Subcutaneous abdominal adipose tissue (tissue), 5 donors: ENCODE measurements around the gene MYBBP1A.

Experiments
- H3K27ac ChIP-seq: one replicate; pipeline ENCODE4 v1.7.0; 2013; ENCODE audit warnings: low read depth, mild to moderate bottlenecking, inconsistent platforms, low read length, moderate library complexity
- H3K27me3 ChIP-seq, 5 donors: one replicate each; pipeline ENCODE4 v1.7.0; 2013; ENCODE audit warnings: low read length in 5 of 5, inconsistent platforms in 1 of 5; ENCODE audit not compliant: control insufficient read depth in 5 of 5, insufficient read depth in 4 of 5
- H3K36me3 ChIP-seq, 5 donors: one replicate each; pipeline ENCODE4 v1.7.0; 2013; ENCODE audit warnings: low read length in 5 of 5; ENCODE audit not compliant: control insufficient read depth in 5 of 5, insufficient read depth in 5 of 5
- H3K4me1 ChIP-seq, 5 donors: one replicate each; pipeline ENCODE4 v1.7.0; 2013; ENCODE audit warnings: low read length in 5 of 5, mild to moderate bottlenecking in 3 of 5, moderate library complexity in 1 of 5; ENCODE audit not compliant: control insufficient read depth in 5 of 5, insufficient read depth in 5 of 5
- H3K4me3 ChIP-seq, 5 donors: one replicate each; pipeline ENCODE4 v1.7.0; 2013; ENCODE audit warnings: low read length in 5 of 5, low read depth in 1 of 5
- H3K9ac ChIP-seq, 5 donors: one replicate each; pipeline ENCODE4 v1.7.0; 2013; ENCODE audit warnings: low read length in 5 of 5, mild to moderate bottlenecking in 4 of 5, moderate library complexity in 3 of 5
- H3K9me3 ChIP-seq, 5 donors: one replicate each; pipeline ENCODE4 v1.7.0; 2013; ENCODE audit warnings: low read length in 5 of 5; ENCODE audit not compliant: control insufficient read depth in 5 of 5
- donor health status: healthy.
- donor health status: healthy.
- donor health status: healthy.
- donor health status: healthy.
- donor health status: healthy.

MYBBP1A gene

GRCh38 chr17:4520894-4521600, 34.1 kb downstream of the MYBBP1A start:
- peak overlapping the region; percentile 87 for H3K27ac ChIP-seq
- peaks cover 0 to 2% (median 0%) of the 10 kb centered on the region in 5 donors for H3K36me3 ChIP-seq
- no peaks in the 10 kb centered on the region for H3K9me3 ChIP-seq
- peaks cover 0 to 57% (median 15%) of the 10 kb centered on the region in 5 donors for H3K4me1 ChIP-seq
- no peaks in the 10 kb centered on the region for H3K27me3 ChIP-seq
- peak overlapping the region in 1 of 5 donors; percentile 43 for H3K9ac ChIP-seq
- H3K4me3 ChIP-seq, result no peak overlapping the region

- Histone ChIP-seq H3K36me3 (peaks cover 0 to 2% (median 0%) of the 10 kb centered on the region in 5 donors), H3K9ac (peak overlapping the region in 2 of 5 donors; percentile 16 to 72), H3K4me3 (no peak overlapping the region), H3K4me1 (peaks cover 0 to 54% (median 15%) of the 10 kb centered on the region in 5 donors), H3K27ac (peak overlapping the region; percentile 87), H3K9me3 (no peaks in the 10 kb centered on the region), H3K27me3 (no peaks in the 10 kb centered on the region)
These were observed 34.9 kb downstream of the MYBBP1A start for GRCh38 chr17:4520060-4520893.

GRCh38 chr17:4519361-4519788, 35.8 kb downstream of the MYBBP1A start:
- Histone ChIP-seq H3K9ac (peak overlapping the region in 2 of 5 donors; percentile 38 to 73), H3K4me3 (no peak overlapping the region), H3K36me3 (no peaks in the 10 kb centered on the region), H3K27me3 (no peaks in the 10 kb centered on the region), H3K4me1 (peaks cover 0 to 54% (median 15%) of the 10 kb centered on the region in 5 donors), H3K27ac (peak overlapping the region; percentile 87), H3K9me3 (no peaks in the 10 kb centered on the region)

GRCh38 chr17:4518901-4519300, 36.3 kb downstream of the MYBBP1A start:
- Histone ChIP-seq H3K4me1 (peaks cover 0 to 51% (median 15%) of the 10 kb centered on the region in 5 donors), H3K36me3 (no peaks in the 10 kb centered on the region), H3K9ac (peak overlapping the region in 2 of 5 donors; percentile 38 to 73), H3K27ac (peak overlapping the region; percentile 83), H3K27me3 (no peaks in the 10 kb centered on the region), H3K9me3 (no peaks in the 10 kb centered on the region), H3K4me3 (no peak overlapping the region)

GRCh38 chr17:4516735-4517134, 38.4 kb downstream of the MYBBP1A start:
- Histone ChIP-seq H3K4me1 (peaks cover 0 to 50% (median 15%) of the 10 kb centered on the region in 5 donors), H3K9me3 (no peaks in the 10 kb centered on the region)

GRCh38 chr17:4515501-4515900, 39.7 kb downstream of the MYBBP1A start:
- no peak overlapping the region for H3K27ac ChIP-seq
- no peak overlapping the region for H3K9ac ChIP-seq
- H3K4me3 ChIP-seq, result no peak overlapping the region
- H3K27me3 ChIP-seq, result peaks cover 0 to 3% (median 0%) of the 10 kb centered on the region in 5 donors
- no peaks in the 10 kb centered on the region for H3K9me3 ChIP-seq
- H3K4me1 ChIP-seq, result peaks cover 0 to 49% (median 24%) of the 10 kb centered on the region in 5 donors
- H3K36me3 ChIP-seq, result no peaks in the 10 kb centered on the region

More at GRCh38 chr17:4516735-4517134, 38.4 kb downstream of the MYBBP1A start:
- Histone ChIP-seq H3K4me3 (no peak overlapping the region), H3K36me3 (no peaks in the 10 kb centered on the region), H3K27me3 (no peaks in the 10 kb centered on the region), H3K27ac (no peak overlapping the region), H3K9ac (no peak overlapping the region)

GRCh38 chr17:4514779-4515178, 40.4 kb downstream of the MYBBP1A start:
- Histone ChIP-seq H3K27ac (no peak overlapping the region), H3K27me3 (peaks cover 0 to 3% (median 0%) of the 10 kb centered on the region in 5 donors), H3K4me3 (no peak overlapping the region), H3K9ac (peak overlapping the region in 1 of 5 donors; percentile 19), H3K4me1 (peaks cover 0 to 49% (median 26%) of the 10 kb centered on the region in 5 donors), H3K36me3 (no peaks in the 10 kb centered on the region), H3K9me3 (no peaks in the 10 kb centered on the region)

GRCh38 chr17:4514206-4514605, 41.0 kb downstream of the MYBBP1A start:
- Histone ChIP-seq H3K4me1 (peaks cover 0 to 50% (median 30%) of the 10 kb centered on the region in 5 donors), H3K4me3 (no peak overlapping the region), H3K36me3 (no peaks in the 10 kb centered on the region), H3K27me3 (peaks cover 0 to 3% (median 0%) of the 10 kb centered on the region in 5 donors), H3K27ac (no peak overlapping the region), H3K9me3 (no peaks in the 10 kb centered on the region), H3K9ac (no peak overlapping the region)

GRCh38 chr17:4513113-4514032, 41.8 kb downstream of the MYBBP1A start:
- Histone ChIP-seq H3K9me3 (no peaks in the 10 kb centered on the region), H3K4me3 (no peak overlapping the region), H3K9ac (no peak overlapping the region), H3K27me3 (peaks cover 0 to 3% (median 0%) of the 10 kb centered on the region in 5 donors), H3K4me1 (peaks cover 0 to 50% (median 27%) of the 10 kb centered on the region in 5 donors), H3K27ac (no peak overlapping the region), H3K36me3 (no peaks in the 10 kb centered on the region)
